GM23338 (cell line): ENCODE results near the gene CDC42EP5.

Experiments
- CTCF ChIP-seq, 2 experiments: fragments of 200-600 bp in 1 of 2; sonication (generic) in 1 of 2; conservative IDR thresholded peaks; 2 replicates each; pipeline versions ENCODE4 v1.5.1 to v1.6.1; 2016 to 2017; ENCODE audit warnings: antibody characterized with exemption in 2 of 2, low read depth in 2 of 2, mild to moderate bottlenecking in 2 of 2, moderate library complexity in 1 of 2
- EZH2 ChIP-seq: fragments of 200-600 bp; sonication (generic); IDR thresholded peaks from one replicate; pipeline ENCODE4 v1.8.0; 2017; ENCODE audit warnings: antibody characterized with exemption, mild to moderate bottlenecking, low read depth; ENCODE audit not compliant: unreplicated experiment

GRCh38 chr19:54449701-54450069, 23.4 kb downstream of the CDC42EP5 start:
- TF ChIP-seq EZH2 (no peak), CTCF (conservative IDR thresholded peaks at IDR 0.05; ENCODE audit: low read depth in 2 of 2) (no peak)
